ENCODE measurements around the gene RIOK2.

DNA sequence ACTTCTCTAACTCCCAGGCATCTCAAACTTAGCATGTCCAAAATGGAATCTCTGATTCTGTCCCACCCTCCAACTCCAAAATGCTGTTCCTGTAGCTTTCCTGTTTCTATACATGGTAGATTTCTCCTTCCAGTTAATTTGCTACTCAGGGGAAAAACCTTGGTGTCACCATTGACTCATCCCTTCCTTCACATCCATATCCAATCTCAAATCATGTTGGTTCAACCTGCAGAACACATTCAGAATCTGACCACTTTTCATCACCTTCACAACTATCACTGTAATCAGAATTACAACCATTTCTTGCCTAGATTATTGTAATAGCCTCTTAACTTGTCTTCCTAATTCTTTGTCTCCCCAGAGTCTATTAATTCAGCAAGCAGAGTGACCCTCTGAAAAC lies 10.8 kb downstream of the RIOK2 start:
- TF ChIP-seq, protein P1, sequence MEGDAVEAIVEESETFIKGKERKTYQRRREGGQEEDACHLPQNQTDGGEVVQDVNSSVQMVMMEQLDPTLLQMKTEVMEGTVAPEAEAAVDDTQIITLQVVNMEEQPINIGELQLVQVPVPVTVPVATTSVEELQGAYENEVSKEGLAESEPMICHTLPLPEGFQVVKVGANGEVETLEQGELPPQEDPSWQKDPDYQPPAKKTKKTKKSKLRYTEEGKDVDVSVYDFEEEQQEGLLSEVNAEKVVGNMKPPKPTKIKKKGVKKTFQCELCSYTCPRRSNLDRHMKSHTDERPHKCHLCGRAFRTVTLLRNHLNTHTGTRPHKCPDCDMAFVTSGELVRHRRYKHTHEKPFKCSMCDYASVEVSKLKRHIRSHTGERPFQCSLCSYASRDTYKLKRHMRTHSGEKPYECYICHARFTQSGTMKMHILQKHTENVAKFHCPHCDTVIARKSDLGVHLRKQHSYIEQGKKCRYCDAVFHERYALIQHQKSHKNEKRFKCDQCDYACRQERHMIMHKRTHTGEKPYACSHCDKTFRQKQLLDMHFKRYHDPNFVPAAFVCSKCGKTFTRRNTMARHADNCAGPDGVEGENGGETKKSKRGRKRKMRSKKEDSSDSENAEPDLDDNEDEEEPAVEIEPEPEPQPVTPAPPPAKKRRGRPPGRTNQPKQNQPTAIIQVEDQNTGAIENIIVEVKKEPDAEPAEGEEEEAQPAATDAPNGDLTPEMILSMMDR (IDR thresholded peaks at IDR 0.05; ENCODE audit: insufficient read depth, low read length, poor library complexity, severe bottlenecking), result no peak
- TF ChIP-seq EZH2phosphoT487 (conservative IDR thresholded peaks at IDR 0.05; ENCODE audit: low read length), result no peak

Data from SU-DHL-6 (cell line).